ENCODE measurements around the gene NDUFAF2. TPM values are rescaled to one million over a fixed set of nuclear protein-coding genes. Genes with fewer than 3 reads are reported as not detected.

The NDUFAF2 gene, protein sequence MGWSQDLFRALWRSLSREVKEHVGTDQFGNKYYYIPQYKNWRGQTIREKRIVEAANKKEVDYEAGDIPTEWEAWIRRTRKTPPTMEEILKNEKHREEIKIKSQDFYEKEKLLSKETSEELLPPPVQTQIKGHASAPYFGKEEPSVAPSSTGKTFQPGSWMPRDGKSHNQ
- 10 to 100 TPM; 40.5 to 40.6 TPM for polyA plus RNA-seq

GRCh38 chr5:60944904-60945812, at the start of gene NDUFAF2, which contains the start of gene ERCC8:
NDUFAF2 (plus strand) TSS chr5:60945205; CDS start chr5:60945256, 51 bp downstream.
ERCC8 (minus strand) TSS chr5:60945070; CDS start chr5:60945008, 62 bp downstream.
- H3K27me3 ChIP-seq (ENCODE audit: control insufficient read depth in 1 of 2, insufficient read depth in 2 of 2, low read length in 2 of 2) = no peaks in the 10 kb centered on the region
- no peaks in the 10 kb centered on the region for H3K4me1 ChIP-seq (ENCODE audit: control insufficient read depth in 2 of 2, insufficient read depth in 2 of 2, low read length in 1 of 2)
- WGBS, 2 donors = 2 to 3% methylated on average over 64 of the region's 64 CpGs
- H3K36me3 ChIP-seq (ENCODE audit: control insufficient read depth in 2 of 2, insufficient read depth in 2 of 2, low read length in 1 of 2) = no peaks in the 10 kb centered on the region
- peak within 1 kb of the TSS; percentile 76 to 77 for H3K27ac ChIP-seq (ENCODE audit: low read depth in 2 of 2, low read length in 1 of 2)
- H3K9me3 ChIP-seq (ENCODE audit: control insufficient read depth in 2 of 2, insufficient read depth in 1 of 2, low read depth in 1 of 2, low read length in 1 of 2) = no peaks in the 10 kb centered on the region
- H3K4me3 ChIP-seq (ENCODE audit: low read depth in 1 of 2, low read length in 2 of 2) = peak within 1 kb of the TSS; percentile 72 to 74

- Histone ChIP-seq H3K36me3 (ENCODE audit: control insufficient read depth in 2 of 2, insufficient read depth in 2 of 2, low read length in 1 of 2) (no peaks in the 10 kb centered on the region), H3K4me1 (ENCODE audit: control insufficient read depth in 2 of 2, insufficient read depth in 2 of 2, low read length in 1 of 2) (no peaks in the 10 kb centered on the region), H3K27ac (ENCODE audit: low read depth in 2 of 2, low read length in 1 of 2) (no peak overlapping the region), H3K4me3 (ENCODE audit: low read depth in 1 of 2, low read length in 2 of 2) (no peak overlapping the region), H3K9me3 (ENCODE audit: control insufficient read depth in 2 of 2, insufficient read depth in 1 of 2, low read depth in 1 of 2, low read length in 1 of 2) (no peaks in the 10 kb centered on the region), H3K27me3 (ENCODE audit: control insufficient read depth in 1 of 2, insufficient read depth in 2 of 2, low read length in 2 of 2) (no peaks in the 10 kb centered on the region)
- 93% methylated on average over 4 of the region's 4 CpGs for WGBS, 2 donors
Measured at GRCh38 chr5:60896991-60897390, 48.0 kb upstream of the NDUFAF2 start.

DNA sequence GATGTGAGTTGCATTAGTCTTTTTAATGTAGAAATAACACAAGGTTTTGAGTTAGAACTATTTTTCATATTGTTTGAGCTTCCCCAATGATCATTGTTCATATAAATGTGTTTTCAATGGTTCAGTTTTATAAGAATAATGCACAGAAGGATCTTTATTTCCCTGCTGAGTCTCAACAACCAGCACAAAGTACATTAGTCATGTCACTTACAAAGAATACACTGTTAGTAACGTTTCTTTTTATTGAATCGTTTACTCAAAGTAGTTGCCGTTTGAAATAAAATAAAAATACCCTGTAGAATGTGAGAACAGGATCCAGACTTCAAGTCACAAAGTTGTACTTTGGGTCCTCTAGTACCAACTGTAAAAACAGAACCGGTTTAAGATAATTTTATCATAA, 41.6 kb upstream of the NDUFAF2 start:
- H3K4me3 ChIP-seq (ENCODE audit: low read depth in 1 of 2, low read length in 2 of 2) = no peak overlapping the region
- H3K4me1 ChIP-seq (ENCODE audit: control insufficient read depth in 2 of 2, insufficient read depth in 2 of 2, low read length in 1 of 2) = no peaks in the 10 kb centered on the region
- WGBS, 2 donors = 66 to 75% methylated on average over 4 of the region's 4 CpGs
- peaks cover 0 to 3% of the 10 kb centered on the region in 2 donors for H3K36me3 ChIP-seq (ENCODE audit: control insufficient read depth in 2 of 2, insufficient read depth in 2 of 2, low read length in 1 of 2)
- H3K27me3 ChIP-seq (ENCODE audit: control insufficient read depth in 1 of 2, insufficient read depth in 2 of 2, low read length in 2 of 2) = no peaks in the 10 kb centered on the region
- H3K27ac ChIP-seq (ENCODE audit: low read depth in 2 of 2, low read length in 1 of 2) = no peak overlapping the region
- H3K9me3 ChIP-seq (ENCODE audit: control insufficient read depth in 2 of 2, insufficient read depth in 1 of 2, low read depth in 1 of 2, low read length in 1 of 2) = no peaks in the 10 kb centered on the region

DNA sequence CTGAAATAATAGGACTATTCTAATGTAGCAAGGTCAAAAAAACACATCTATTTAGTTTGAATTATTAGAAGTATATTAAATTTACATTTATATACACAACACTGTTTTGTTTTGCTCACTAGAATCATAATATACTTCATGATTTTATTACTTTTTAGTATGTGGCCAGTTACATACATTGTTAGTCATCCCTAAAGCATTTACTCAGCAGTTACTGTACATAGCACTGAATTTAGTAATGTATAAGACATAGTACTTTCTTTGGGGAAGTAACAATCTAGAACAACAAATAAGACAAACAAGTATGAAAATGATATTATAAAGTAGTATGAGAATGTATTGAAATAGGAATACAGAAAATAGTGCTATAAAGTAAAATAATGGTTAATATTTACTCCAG, 28.4 kb upstream of the NDUFAF2 start:
- H3K4me1 ChIP-seq (ENCODE audit: control insufficient read depth in 2 of 2, insufficient read depth in 2 of 2, low read length in 1 of 2) = no peaks in the 10 kb centered on the region
- H3K27ac ChIP-seq (ENCODE audit: low read depth in 2 of 2, low read length in 1 of 2) = no peak overlapping the region
- no peaks in the 10 kb centered on the region for H3K9me3 ChIP-seq (ENCODE audit: control insufficient read depth in 2 of 2, insufficient read depth in 1 of 2, low read depth in 1 of 2, low read length in 1 of 2)
- no peak overlapping the region for H3K4me3 ChIP-seq (ENCODE audit: low read depth in 1 of 2, low read length in 2 of 2)
- no peaks in the 10 kb centered on the region for H3K36me3 ChIP-seq (ENCODE audit: control insufficient read depth in 2 of 2, insufficient read depth in 2 of 2, low read length in 1 of 2)
- no peaks in the 10 kb centered on the region for H3K27me3 ChIP-seq (ENCODE audit: control insufficient read depth in 1 of 2, insufficient read depth in 2 of 2, low read length in 2 of 2)

GRCh38 chr5:60918466-60918865, 26.5 kb upstream of the NDUFAF2 start:
- Histone ChIP-seq H3K27ac (ENCODE audit: low read depth in 2 of 2, low read length in 1 of 2) (no peak overlapping the region), H3K27me3 (ENCODE audit: control insufficient read depth in 1 of 2, insufficient read depth in 2 of 2, low read length in 2 of 2) (no peaks in the 10 kb centered on the region), H3K36me3 (ENCODE audit: control insufficient read depth in 2 of 2, insufficient read depth in 2 of 2, low read length in 1 of 2) (no peaks in the 10 kb centered on the region), H3K9me3 (ENCODE audit: control insufficient read depth in 2 of 2, insufficient read depth in 1 of 2, low read depth in 1 of 2, low read length in 1 of 2) (no peaks in the 10 kb centered on the region), H3K4me1 (ENCODE audit: control insufficient read depth in 2 of 2, insufficient read depth in 2 of 2, low read length in 1 of 2) (no peaks in the 10 kb centered on the region), H3K4me3 (ENCODE audit: low read depth in 1 of 2, low read length in 2 of 2) (no peak overlapping the region)
- WGBS, 2 donors = 98 to 99% methylated on average over 2 of the region's 2 CpGs

- H3K27ac ChIP-seq (ENCODE audit: low read depth in 2 of 2, low read length in 1 of 2) = no peak overlapping the region
- H3K9me3 ChIP-seq (ENCODE audit: control insufficient read depth in 2 of 2, insufficient read depth in 1 of 2, low read depth in 1 of 2, low read length in 1 of 2) = no peaks in the 10 kb centered on the region
- no peaks in the 10 kb centered on the region for H3K4me1 ChIP-seq (ENCODE audit: control insufficient read depth in 2 of 2, insufficient read depth in 2 of 2, low read length in 1 of 2)
- H3K36me3 ChIP-seq (ENCODE audit: control insufficient read depth in 2 of 2, insufficient read depth in 2 of 2, low read length in 1 of 2) = no peaks in the 10 kb centered on the region
- no peaks in the 10 kb centered on the region for H3K27me3 ChIP-seq (ENCODE audit: control insufficient read depth in 1 of 2, insufficient read depth in 2 of 2, low read length in 2 of 2)
- no peak overlapping the region for H3K4me3 ChIP-seq (ENCODE audit: low read depth in 1 of 2, low read length in 2 of 2)
Measured at GRCh38 chr5:60927450-60927849, 17.6 kb upstream of the NDUFAF2 start.

DNA sequence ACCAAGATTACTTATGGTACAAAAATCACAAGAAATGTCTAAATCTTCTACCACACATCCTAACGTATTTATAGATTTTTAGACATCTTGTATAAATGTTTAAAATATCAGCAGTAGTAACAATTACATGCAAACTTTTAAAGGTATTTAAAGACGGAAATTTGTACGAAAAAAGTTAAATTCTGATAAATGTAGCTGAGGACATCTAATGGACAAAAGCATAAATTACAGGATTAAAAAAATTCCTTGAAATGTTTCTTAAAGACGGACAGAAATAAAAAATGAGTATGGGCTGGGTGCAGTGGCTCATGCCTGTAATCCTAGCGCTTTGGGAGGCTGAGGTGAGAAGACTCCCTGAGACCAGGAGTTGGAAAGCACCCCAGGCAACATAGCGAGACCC, 16.0 kb upstream of the NDUFAF2 start:
- no peak overlapping the region for H3K27ac ChIP-seq (ENCODE audit: low read depth in 2 of 2, low read length in 1 of 2)
- H3K36me3 ChIP-seq (ENCODE audit: control insufficient read depth in 2 of 2, insufficient read depth in 2 of 2, low read length in 1 of 2) = no peaks in the 10 kb centered on the region
- no peaks in the 10 kb centered on the region for H3K9me3 ChIP-seq (ENCODE audit: control insufficient read depth in 2 of 2, insufficient read depth in 1 of 2, low read depth in 1 of 2, low read length in 1 of 2)
- H3K27me3 ChIP-seq (ENCODE audit: control insufficient read depth in 1 of 2, insufficient read depth in 2 of 2, low read length in 2 of 2) = no peaks in the 10 kb centered on the region
- H3K4me1 ChIP-seq (ENCODE audit: control insufficient read depth in 2 of 2, insufficient read depth in 2 of 2, low read length in 1 of 2) = no peaks in the 10 kb centered on the region
- H3K4me3 ChIP-seq (ENCODE audit: low read depth in 1 of 2, low read length in 2 of 2) = no peak overlapping the region
- 77 to 80% methylated on average over 6 of the region's 6 CpGs for WGBS, 2 donors

GRCh38 chr5:60943624-60944023, 1.4 kb upstream of the NDUFAF2 start:
- no peaks in the 10 kb centered on the region for H3K4me1 ChIP-seq (ENCODE audit: control insufficient read depth in 2 of 2, insufficient read depth in 2 of 2, low read length in 1 of 2)
- H3K4me3 ChIP-seq (ENCODE audit: low read depth in 1 of 2, low read length in 2 of 2) = peak overlapping the region in 1 of 2 donors; percentile 74
- no peak overlapping the region for H3K27ac ChIP-seq (ENCODE audit: low read depth in 2 of 2, low read length in 1 of 2)
- no peaks in the 10 kb centered on the region for H3K36me3 ChIP-seq (ENCODE audit: control insufficient read depth in 2 of 2, insufficient read depth in 2 of 2, low read length in 1 of 2)
- 66 to 67% methylated on average over 3 of the region's 3 CpGs for WGBS, 2 donors
- no peaks in the 10 kb centered on the region for H3K27me3 ChIP-seq (ENCODE audit: control insufficient read depth in 1 of 2, insufficient read depth in 2 of 2, low read length in 2 of 2)
- no peaks in the 10 kb centered on the region for H3K9me3 ChIP-seq (ENCODE audit: control insufficient read depth in 2 of 2, insufficient read depth in 1 of 2, low read depth in 1 of 2, low read length in 1 of 2)

- Histone ChIP-seq H3K27me3 (ENCODE audit: control insufficient read depth in 1 of 2, insufficient read depth in 2 of 2, low read length in 2 of 2) (no peaks in the 10 kb centered on the region), H3K27ac (ENCODE audit: low read depth in 2 of 2, low read length in 1 of 2) (peak overlapping the region; percentile 76 to 77), H3K9me3 (ENCODE audit: control insufficient read depth in 2 of 2, insufficient read depth in 1 of 2, low read depth in 1 of 2, low read length in 1 of 2) (no peaks in the 10 kb centered on the region), H3K4me3 (ENCODE audit: low read depth in 1 of 2, low read length in 2 of 2) (peak overlapping the region; percentile 72 to 74), H3K4me1 (ENCODE audit: control insufficient read depth in 2 of 2, insufficient read depth in 2 of 2, low read length in 1 of 2) (no peaks in the 10 kb centered on the region), H3K36me3 (ENCODE audit: control insufficient read depth in 2 of 2, insufficient read depth in 2 of 2, low read length in 1 of 2) (no peaks in the 10 kb centered on the region)
- WGBS, 2 donors = 1 to 3% methylated on average over 18 of the region's 18 CpGs
Measured at GRCh38 chr5:60945813-60946187, 795 bp downstream of the NDUFAF2 start.

DNA sequence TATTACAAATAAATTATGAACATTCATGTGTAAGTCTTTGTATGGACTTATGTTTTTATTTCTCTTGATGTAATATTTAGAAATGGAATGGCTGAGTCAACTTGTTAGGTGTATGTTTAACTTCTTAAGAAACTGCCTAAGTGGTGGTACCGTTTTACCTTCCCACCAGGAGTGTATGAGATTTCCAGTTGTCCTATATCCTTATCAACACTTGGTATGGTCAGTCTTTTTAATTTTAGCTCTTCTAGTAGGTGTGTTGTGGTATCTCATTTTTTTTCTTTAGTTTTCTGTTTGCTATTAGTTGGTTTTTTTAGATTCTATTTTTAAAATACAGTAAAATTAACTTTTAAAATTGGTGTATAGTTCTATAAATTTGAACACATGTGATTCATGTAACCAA, 3.7 kb downstream of the NDUFAF2 start:
- no peaks in the 10 kb centered on the region for H3K27me3 ChIP-seq (ENCODE audit: control insufficient read depth in 1 of 2, insufficient read depth in 2 of 2, low read length in 2 of 2)
- no peak overlapping the region for H3K27ac ChIP-seq (ENCODE audit: low read depth in 2 of 2, low read length in 1 of 2)
- no peaks in the 10 kb centered on the region for H3K36me3 ChIP-seq (ENCODE audit: control insufficient read depth in 2 of 2, insufficient read depth in 2 of 2, low read length in 1 of 2)
- H3K4me1 ChIP-seq (ENCODE audit: control insufficient read depth in 2 of 2, insufficient read depth in 2 of 2, low read length in 1 of 2) = no peaks in the 10 kb centered on the region
- H3K4me3 ChIP-seq (ENCODE audit: low read depth in 1 of 2, low read length in 2 of 2) = no peak overlapping the region
- no peaks in the 10 kb centered on the region for H3K9me3 ChIP-seq (ENCODE audit: control insufficient read depth in 2 of 2, insufficient read depth in 1 of 2, low read depth in 1 of 2, low read length in 1 of 2)
- 94 to 97% methylated on average over 1 of the region's 1 CpG for WGBS, 2 donors

All from esophagus (tissue), 2 donors.